ENCODE results near the gene PKP1.

The PKP1 gene

GRCh38 chr1:201349092-201349491 is 65.8 kb downstream of the PKP1 start:
- in situ Hi-C loops (cut with MboI; ENCODE audit: low sequenced_read_pairs): no loop called here

GRCh38 chr1:201350361-201350725 is 67.0 kb downstream of the PKP1 start:
- in situ Hi-C loops (cut with MboI; ENCODE audit: low sequenced_read_pairs): no loop called here

- in situ Hi-C loops (cut with MboI; ENCODE audit: low sequenced_read_pairs): no loop called here
Measured at GRCh38 chr1:201350884-201351283, 67.6 kb downstream of the PKP1 start.

GRCh38 chr1:201351617-201352016 is 68.3 kb downstream of the PKP1 start:
- in situ Hi-C loops (cut with MboI; ENCODE audit: low sequenced_read_pairs): no loop called here

GRCh38 chr1:201353186-201353940 is 70.1 kb downstream of the PKP1 start:
- in situ Hi-C loops (cut with MboI; ENCODE audit: low sequenced_read_pairs): no loop called here

- in situ Hi-C loops (cut with MboI; ENCODE audit: low sequenced_read_pairs): no loop called here
Measured at GRCh38 chr1:201354151-201354900, 71.0 kb downstream of the PKP1 start.

- in situ Hi-C loops (cut with MboI; ENCODE audit: low sequenced_read_pairs): no loop called here
Measured at GRCh38 chr1:201354901-201355295, 71.6 kb downstream of the PKP1 start.

- in situ Hi-C loops (cut with MboI; ENCODE audit: low sequenced_read_pairs): no loop called here
Measured at GRCh38 chr1:201355471-201355870, 72.2 kb downstream of the PKP1 start.

- in situ Hi-C loops (cut with MboI; ENCODE audit: low sequenced_read_pairs): no loop called here
Measured at GRCh38 chr1:201356236-201356635, 72.9 kb downstream of the PKP1 start.

DNA sequence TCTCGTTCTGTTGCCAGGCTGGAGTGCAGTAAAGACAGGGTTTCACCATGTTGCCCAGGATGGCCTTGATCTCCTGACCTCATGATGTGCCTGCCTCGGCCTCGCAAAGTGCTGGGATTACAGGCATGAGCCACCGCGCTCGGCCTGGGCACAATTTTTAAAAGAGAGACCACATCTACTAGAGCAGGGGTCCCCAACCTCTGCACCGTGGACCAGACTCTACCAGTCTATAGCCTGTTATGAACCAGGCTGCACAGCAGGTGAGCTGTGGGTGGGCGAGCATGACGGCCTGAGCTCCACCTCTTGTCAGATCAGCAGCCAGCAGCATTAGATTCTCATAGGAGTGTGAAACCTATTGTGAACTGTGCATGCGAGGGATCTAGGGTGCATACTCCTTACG is 73.4 kb downstream of the PKP1 start:
- in situ Hi-C loops (cut with MboI; ENCODE audit: low sequenced_read_pairs): no loop called here

DNA sequence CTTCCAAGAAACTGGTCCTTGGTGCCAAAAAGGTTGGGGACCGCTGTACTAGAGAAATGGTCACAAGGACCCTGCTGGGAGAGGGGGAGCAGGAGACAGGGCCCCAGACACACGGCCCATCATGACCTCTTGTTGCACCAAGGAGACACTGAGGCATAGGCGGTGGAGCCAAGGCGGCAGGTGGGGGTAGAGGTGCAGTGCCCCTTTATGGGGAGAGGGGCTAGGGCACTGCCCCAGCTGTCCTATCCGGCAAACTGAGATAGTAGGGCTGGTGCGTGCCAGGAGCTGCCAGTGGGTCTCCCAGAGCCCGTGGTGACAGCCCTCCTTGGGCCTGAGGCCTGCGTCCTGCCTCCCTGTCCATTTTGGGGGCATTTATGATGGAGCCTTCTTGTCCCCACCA is 73.9 kb downstream of the PKP1 start:
- in situ Hi-C loops (cut with MboI; ENCODE audit: low sequenced_read_pairs): no loop called here

- in situ Hi-C loops (cut with MboI; ENCODE audit: low sequenced_read_pairs): no loop called here
Measured at GRCh38 chr1:201357636-201358348, 74.5 kb downstream of the PKP1 start.

- in situ Hi-C loops (cut with MboI; ENCODE audit: low sequenced_read_pairs): no loop called here
Measured at GRCh38 chr1:201358596-201358995, 75.3 kb downstream of the PKP1 start.

DNA sequence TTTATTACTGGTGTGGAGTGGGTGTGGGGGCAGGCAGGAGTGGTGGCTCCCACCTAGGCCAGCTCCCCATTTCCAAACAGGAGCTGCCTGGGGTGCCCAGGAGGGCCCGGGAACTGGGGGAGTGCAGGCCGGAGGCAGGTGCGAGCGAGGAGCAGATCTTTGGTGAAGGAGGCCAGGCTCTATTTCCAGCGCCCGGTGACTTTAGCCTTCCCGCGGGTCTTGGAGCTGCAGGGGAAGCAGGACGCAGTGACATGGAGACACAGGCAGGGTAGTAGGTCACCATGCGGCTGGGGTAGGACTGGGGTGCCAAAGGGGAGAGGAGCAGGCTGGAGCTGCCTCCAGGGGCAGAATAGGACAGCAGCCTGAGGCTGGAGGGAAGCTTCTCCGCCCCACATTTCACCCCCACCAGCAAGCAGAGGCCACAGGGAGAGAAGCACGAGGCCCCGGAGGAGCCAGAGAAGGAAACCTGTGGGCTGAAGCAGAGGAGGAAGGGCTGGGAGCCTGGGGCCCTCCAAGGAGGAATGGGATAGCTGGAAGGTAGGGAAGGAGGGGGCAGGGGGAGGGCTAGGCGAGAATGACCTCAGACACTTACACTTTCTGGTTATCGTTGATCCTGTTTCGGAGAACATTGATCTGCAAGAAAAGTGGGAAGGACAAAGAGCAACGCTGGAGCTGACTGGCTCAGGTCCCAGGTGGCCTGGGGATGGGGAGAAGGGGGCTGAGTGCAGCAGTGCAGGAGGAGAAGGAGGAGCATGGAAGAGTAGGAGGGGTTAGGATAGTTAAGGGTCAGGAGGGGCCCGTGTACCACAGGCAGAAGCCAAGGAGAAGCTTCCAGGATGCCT is 75.9 kb downstream of the PKP1 start:
- in situ Hi-C loops (cut with MboI; ENCODE audit: low sequenced_read_pairs): no loop called here

DNA sequence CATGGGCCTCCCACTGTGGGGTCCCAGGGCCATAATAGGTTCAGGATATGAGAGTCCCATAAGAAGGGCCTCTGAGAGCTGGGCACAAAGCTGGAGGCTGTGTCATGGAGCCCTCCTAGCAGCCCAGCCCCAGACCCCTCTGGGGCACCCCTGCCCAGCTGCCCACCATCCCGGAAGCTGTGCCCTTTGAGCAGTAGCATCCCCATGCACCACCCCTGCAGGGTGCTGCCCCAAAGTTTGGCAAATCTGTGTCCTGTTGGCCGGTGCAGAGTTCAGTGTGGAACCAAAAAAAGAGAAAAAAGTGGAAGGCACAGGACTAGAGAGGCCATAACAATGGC is 76.5 kb downstream of the PKP1 start:
- in situ Hi-C loops (cut with MboI; ENCODE audit: low sequenced_read_pairs): no loop called here

DNA sequence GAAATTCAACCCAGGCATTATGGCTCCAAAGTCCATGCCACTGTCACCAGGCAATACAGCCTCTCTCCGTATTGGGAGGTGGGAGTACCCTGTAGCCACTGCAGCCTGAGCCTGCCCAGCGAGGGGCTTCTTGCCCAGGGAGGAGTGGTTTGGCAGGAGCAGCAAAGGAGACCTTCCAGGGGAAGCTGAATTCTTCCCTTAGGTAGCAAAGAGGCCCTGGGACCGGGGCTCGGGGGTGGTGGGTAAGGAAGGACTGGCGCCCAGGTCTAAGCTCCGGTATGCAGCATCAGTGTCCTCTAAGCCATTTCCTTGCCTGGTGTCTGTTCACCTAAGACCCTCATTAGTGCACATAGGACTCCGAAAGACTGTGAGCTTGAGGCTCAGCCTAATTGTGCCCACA is 77.2 kb downstream of the PKP1 start:
- in situ Hi-C loops (cut with MboI; ENCODE audit: low sequenced_read_pairs): no loop called here

- in situ Hi-C loops (cut with MboI; ENCODE audit: low sequenced_read_pairs): no loop called here
Measured at GRCh38 chr1:201360901-201361651, 77.8 kb downstream of the PKP1 start.

- in situ Hi-C loops (cut with MboI; ENCODE audit: low sequenced_read_pairs): no loop called here
Measured at GRCh38 chr1:201361652-201362504, 78.6 kb downstream of the PKP1 start.

DNA sequence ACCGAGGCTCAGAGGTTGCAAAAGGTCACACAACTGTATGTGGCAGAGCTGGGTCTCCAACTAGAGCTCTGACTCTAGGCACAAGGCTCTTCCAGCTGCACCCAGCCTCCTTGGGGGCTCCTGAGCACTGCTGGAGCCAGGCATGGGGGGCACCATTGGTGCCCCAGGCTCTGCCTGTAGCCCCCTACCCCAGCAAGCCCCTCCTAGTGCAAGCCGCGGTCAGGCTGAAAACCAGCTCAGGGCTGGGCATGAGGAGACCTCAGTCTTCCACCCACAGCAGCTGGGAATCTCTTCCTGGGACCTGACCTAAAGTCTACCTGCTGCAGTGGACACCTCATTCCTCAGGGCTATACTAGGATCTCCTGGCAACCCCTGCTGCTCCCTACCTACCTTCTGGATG is 79.6 kb downstream of the PKP1 start:
- in situ Hi-C loops (cut with MboI; ENCODE audit: low sequenced_read_pairs): no loop called here
